ENCODE measurements around the gene ABCD4. TPM values are rescaled to one million over a fixed set of nuclear protein-coding genes. Genes with fewer than 3 reads are reported as not detected.

Gene ABCD4
- total and polyA plus RNA-seq, 9 donors = 33.5 to 54.4 (median 45.8) TPM

- TF ChIP-seq EP300 (IDR thresholded peaks at IDR 0.05) (no peak), POLR2A (IDR thresholded peaks at IDR 0.05) (no peak), CTCF (IDR thresholded peaks at IDR 0.05) (no peak)
- H3K27ac ChIP-seq = no peak overlapping the region
- no peak for DNase-seq
- H3K36me3 ChIP-seq = no peaks in the 10 kb centered on the region
- 63 to 79% (median 70%) methylated on average over 8 of the region's 8 CpGs for WGBS, 3 donors
- no peaks in the 10 kb centered on the region for H3K9me3 ChIP-seq
- no peaks in the 10 kb centered on the region for H3K27me3 ChIP-seq
- H3K4me1 ChIP-seq (ENCODE audit: insufficient read depth) = no peaks in the 10 kb centered on the region
- H3K4me3 ChIP-seq = no peak overlapping the region
- intact Hi-C loops (cut with DNase I) = no loop called here
Measured at GRCh38 chr14:74309125-74310022, 6.6 kb upstream of the ABCD4 start.

GRCh38 chr14:74308695-74309094, 6.0 kb upstream of the ABCD4 start:
- DNase-seq = no peak
- Histone ChIP-seq H3K27ac (no peak overlapping the region), H3K9me3 (no peaks in the 10 kb centered on the region), H3K4me1 (ENCODE audit: insufficient read depth) (no peaks in the 10 kb centered on the region), H3K4me3 (no peak overlapping the region), H3K36me3 (no peaks in the 10 kb centered on the region), H3K27me3 (no peaks in the 10 kb centered on the region)
- TF ChIP-seq CTCF (IDR thresholded peaks at IDR 0.05) (no peak), POLR2A (IDR thresholded peaks at IDR 0.05) (no peak), EP300 (IDR thresholded peaks at IDR 0.05) (no peak)
- intact Hi-C loops (cut with DNase I) = no loop called here
- 40 to 56% (median 43%) methylated on average over 5 of the region's 5 CpGs for WGBS, 3 donors

- intact Hi-C loops (cut with DNase I) = no loop called here
- Histone ChIP-seq H3K27ac (peak overlapping the region; percentile 74 to 81), H3K9me3 (no peaks in the 10 kb centered on the region), H3K4me1 (ENCODE audit: insufficient read depth) (peaks cover 3% of the 10 kb centered on the region), H3K27me3 (no peaks in the 10 kb centered on the region), H3K4me3 (peak overlapping the region; percentile 98), H3K36me3 (no peaks in the 10 kb centered on the region)
- TF ChIP-seq CTCF (IDR thresholded peaks at IDR 0.05) (peak; percentile 18 to 47 (median 27)), EP300 (IDR thresholded peaks at IDR 0.05) (no peak)
- no peak for DNase-seq
- 0 to 3% (median 0%) methylated on average over 6 of the region's 6 CpGs for WGBS, 3 donors
Measured at GRCh38 chr14:74302152-74302628, 544 bp downstream of the ABCD4 start.

GRCh38 chr14:74301594-74302151, 1.1 kb downstream of the ABCD4 start:
- no peak for DNase-seq
- peaks cover 3% of the 10 kb centered on the region for H3K4me1 ChIP-seq (ENCODE audit: insufficient read depth)
- H3K27ac ChIP-seq = no peak overlapping the region
- H3K9me3 ChIP-seq = no peaks in the 10 kb centered on the region
- no peaks in the 10 kb centered on the region for H3K27me3 ChIP-seq
- TF ChIP-seq CTCF (IDR thresholded peaks at IDR 0.05) = no peak
- TF ChIP-seq EP300 (IDR thresholded peaks at IDR 0.05) = no peak
- no peak for TF ChIP-seq POLR2A (IDR thresholded peaks at IDR 0.05)
- intact Hi-C loops (cut with DNase I) = no loop called here
- H3K36me3 ChIP-seq = no peaks in the 10 kb centered on the region
- peak overlapping the region; percentile 98 for H3K4me3 ChIP-seq
- WGBS, 3 donors = 7 to 17% (median 11%) methylated on average over 22 of the region's 22 CpGs
